K562 (cell line): ENCODE data around the gene SRL. TPM values are rescaled to one million over a fixed set of nuclear protein-coding genes. Genes with fewer than 3 reads are reported as not detected.
"Not testable (repeated sequence)": the region's sequence is repeated elsewhere in the genome, so short reads cannot be mapped to it uniquely, and the experiment has no call there.

Source experiments
- ATAC-seq: fragments of 200-7000 bp; cut with Tn5 transposase; 3 replicates; pipeline ENCODE4 v1.9.1; 2020; ENCODE audit warnings: moderate library complexity
- BruUV-seq: library from RNA; stranded (reverse); fragments of 400-500 nt; replicated peaks from 2 replicates; lab custom pipeline; 2021; lab: Mats Ljungman, UMichigan
- CTCF ChIA-PET: fragments of 300-600 bp; formaldehyde crosslinking; extraction: SDS; loops from one replicate; lab custom pipeline; 2021; ENCODE audit warnings: low intra/inter-chr PET ratio; lab: Yijun Ruan, JAX
- POLR2A ChIA-PET: fragments of 300-600, 350-650 bp; sonication (Branson Sonifier 250); formaldehyde crosslinking; extraction: SDS; loops from one replicate; lab custom pipeline; 2021; ENCODE audit warnings: antibody characterized with exemption, inconsistent platforms; lab: Yijun Ruan, JAX
- DNase-seq, 4 experiments: peaks; one replicate each; pipeline versions ENCODE4 v3.0.0 to v3.0.0-alpha.2; 2011 to 2018; ENCODE audit warnings: low spot score in 3 of 4, mixed read lengths in 3 of 4; ENCODE audit errors: extremely low read depth in 1 of 4
- FAIRE-seq: peaks from 2 replicates; lab custom pipeline; 2011; peaks lifted over from hg19 to GRCh38; lab: Jason Lieb, UNC
- H2AFZ ChIP-seq: 2 replicates; pipeline ENCODE4 v1.6.0; 2011; ENCODE audit warnings: low read depth, low read length, control low read depth, inconsistent platforms
- H3K27ac ChIP-seq: fragments of 200-600 bp; 3 replicates; pipeline ENCODE4 v1.8.0; 2011; ENCODE audit warnings: low read depth, mild to moderate bottlenecking, control low read depth, inconsistent platforms, low read length, moderate library complexity, mixed read lengths; ENCODE audit errors: extremely low read depth
- H3K27me3 ChIP-seq, 2 experiments: fragments of 300-600 bp in 1 of 2; 2 replicates in 1 of 2; 3 replicates in 1 of 2; pipeline versions ENCODE4 v1.6.0 to v1.8.0; 2011; ENCODE audit warnings: inconsistent platforms in 2 of 2, low read length in 2 of 2, mild to moderate bottlenecking in 1 of 2, mixed read lengths in 1 of 2, moderate library complexity in 1 of 2; ENCODE audit not compliant: control insufficient read depth in 2 of 2, insufficient read depth in 2 of 2
- H3K36me3 ChIP-seq: fragments of 300-600 bp; 3 replicates; pipeline ENCODE4 v1.8.0; 2011; ENCODE audit warnings: mild to moderate bottlenecking, low read length, inconsistent platforms; ENCODE audit not compliant: control insufficient read depth, insufficient read depth
- H3K4me1 ChIP-seq, 2 experiments: fragments of 200-600 bp in 1 of 2; replicated peaks in 1 of 2; 2 replicates in 1 of 2; 3 replicates in 1 of 2; pipeline versions ENCODE4 v1.5.1 to v1.8.0; 2011; ENCODE audit warnings: inconsistent platforms in 2 of 2, low read length in 2 of 2, mild to moderate bottlenecking in 1 of 2, mixed read lengths in 1 of 2, moderate library complexity in 1 of 2; ENCODE audit not compliant: control insufficient read depth in 2 of 2, insufficient read depth in 2 of 2
- H3K4me2 ChIP-seq: 2 replicates; pipeline ENCODE4 v1.6.1; 2011; ENCODE audit warnings: low read length, control low read depth, inconsistent platforms, mixed read lengths; ENCODE audit not compliant: insufficient read depth
- H3K4me3 ChIP-seq: fragments of 200-600 bp; sonication (generic), shearing (Covaris generic); 2 replicates; pipeline ENCODE4 v1.5.1; 2016; ENCODE audit warnings: control low read depth, inconsistent platforms
- H3K79me2 ChIP-seq: fragments of 200-600 bp; 3 replicates; pipeline ENCODE4 v1.8.0; 2011; ENCODE audit warnings: low read length, inconsistent platforms; ENCODE audit not compliant: control insufficient read depth, insufficient read depth
- H3K9ac ChIP-seq, 2 experiments: 2 replicates each; pipeline versions ENCODE4 v1.6.0 to v1.6.1; 2011; ENCODE audit warnings: low read depth in 2 of 2, low read length in 2 of 2, control low read depth in 1 of 2, inconsistent platforms in 1 of 2, mild to moderate bottlenecking in 1 of 2, mixed read lengths in 1 of 2; ENCODE audit not compliant: insufficient read depth in 1 of 2
- H3K9me1 ChIP-seq: one replicate; pipeline ENCODE4 v1.6.0; 2011; ENCODE audit warnings: inconsistent platforms, mild to moderate bottlenecking, low read length, moderate library complexity; ENCODE audit not compliant: control insufficient read depth, insufficient read depth
- H3K9me3 ChIP-seq: replicated peaks from 2 replicates; pipeline ENCODE4 v1.5.1; 2011; ENCODE audit warnings: low read depth, low read length, inconsistent platforms; ENCODE audit not compliant: control insufficient read depth, insufficient read depth
- H4K20me1 ChIP-seq: replicated peaks from 2 replicates; pipeline ENCODE4 v1.6.1; 2011; ENCODE audit warnings: low read length, inconsistent platforms, mixed read lengths; ENCODE audit not compliant: control insufficient read depth, insufficient read depth
- GTF2A2 ChIP-seq: IDR thresholded peaks from 2 replicates; pipeline ENCODE4 v1.6.1; 2016; ENCODE audit warnings: mild to moderate bottlenecking, missing genetic modification characterization, missing compliant biosample characterization
- RCOR1 ChIP-seq, 2 experiments: IDR thresholded peaks; 2 replicates each; pipeline ENCODE4 v1.6.1; 2012; ENCODE audit warnings: low read depth in 2 of 2, low read length in 2 of 2, borderline replicate concordance in 1 of 2, improper control_type of control experiment in 1 of 2
- SMARCA5 ChIP-seq: fragments of 450-650 bp; IDR thresholded peaks from 2 replicates; pipeline ENCODE4 v1.6.1; 2016
- SMARCE1 ChIP-seq: fragments of 450-650 bp; IDR thresholded peaks from 2 replicates; pipeline ENCODE4 v1.7.1; 2016; ENCODE audit warnings: mild to moderate bottlenecking
- ZBTB1 ChIP-seq: sonication (generic); formaldehyde crosslinking; IDR thresholded peaks from 2 replicates; pipeline ENCODE4 v1.8.1; 2023; ENCODE audit warnings: missing genetic modification reagents, low read depth, mild to moderate bottlenecking, borderline replicate concordance
- ZNF12 ChIP-seq: sonication (generic); formaldehyde crosslinking; IDR thresholded peaks from 2 replicates; pipeline ENCODE4 v1.4.0; 2020; ENCODE audit warnings: mild to moderate bottlenecking, missing genetic modification reagents
- WGBS: fragments of 100-300 bp; shearing (Covaris generic); methylation state at CpG from one replicate; pipeline ENCODE4 v1.1.6; 2016; ENCODE audit warnings: low coverage, mixed read lengths; ENCODE audit not compliant: insufficient coverage; ENCODE audit errors: missing lambda C conversion rate; 5-methylcytosine and 5-hydroxymethylcytosine counted together
- in situ Hi-C: fragments of 300-500 bp; cut with MboI; formaldehyde crosslinking; loops from 4 replicates; pipeline ENCODE4 v1.15.0; 2018; ENCODE audit warnings: inconsistent platforms, mixed read lengths
- intact Hi-C: fragments of 100-400 bp; cut with micrococcal nuclease; formaldehyde crosslinking; loops from 2 replicates; pipeline ENCODE4 v1.14.2; 2022
- polyA plus RNA-seq, 8 experiments: library from polyadenylated mRNA; depleted of rRNA in 4 of 8; stranded (reverse) in 5 of 8; unstranded in 3 of 8; fragments of >200 nt; fragmentation: Nextera tagmentation in 2 of 8; fragmentation: Illumina TruSeq in 1 of 8; extraction: Ambion mirVana in 2 of 8; extraction: Trizol in 1 of 8; gene quantifications; 2 replicates each; pipeline versions ENCODE4 v1.2.1 to v1.2.3, GENCODE V29; 2011 to 2014; ENCODE audit warnings: inconsistent platforms in 1 of 8, missing spikeins in 1 of 8
- total RNA-seq, 7 experiments: library from RNA; depleted of rRNA in 6 of 7; stranded (reverse); fragments of >200 nt in 6 of 7; fragmentation: Illumina TruSeq in 2 of 7; extraction: Trizol in 2 of 7; gene quantifications; 2 replicates each; pipeline versions ENCODE4 v1.2.1 to v1.2.3, GENCODE V29; 2011 to 2021; ENCODE audit warnings: low replicate concordance in 1 of 7
- TF ChIP-seq, protein P1 (sequence below), 3 experiments: fragments of 200-800 bp in 1 of 3; fragments of 250-450 bp in 1 of 3; fragments of 450-650 bp in 1 of 3; sonication (Bioruptor Pico) in 1 of 3; sonication (Bioruptor generic) in 1 of 3; formaldehyde crosslinking in 1 of 3; IDR thresholded peaks; 2 replicates each; pipeline versions ENCODE4 v1.6.1 to v1.8.0; 2016 to 2022; ENCODE audit warnings: mild to moderate bottlenecking in 2 of 3, missing genetic modification characterization in 2 of 3, missing compliant biosample characterization in 1 of 3, moderate library complexity in 1 of 3
- TF ChIP-seq, protein P2 (sequence below): sonication (generic); formaldehyde crosslinking; IDR thresholded peaks from 2 replicates; pipeline ENCODE4 v1.8.1; 2023; ENCODE audit warnings: mild to moderate bottlenecking, missing genetic modification reagents

The SRL gene
- total and polyA plus RNA-seq, 9 of the 15 experiments (the other 6 are each of a cell fraction or from before 2014, with no cell fraction given): 0.01 TPM; not detected in 8

DNA sequence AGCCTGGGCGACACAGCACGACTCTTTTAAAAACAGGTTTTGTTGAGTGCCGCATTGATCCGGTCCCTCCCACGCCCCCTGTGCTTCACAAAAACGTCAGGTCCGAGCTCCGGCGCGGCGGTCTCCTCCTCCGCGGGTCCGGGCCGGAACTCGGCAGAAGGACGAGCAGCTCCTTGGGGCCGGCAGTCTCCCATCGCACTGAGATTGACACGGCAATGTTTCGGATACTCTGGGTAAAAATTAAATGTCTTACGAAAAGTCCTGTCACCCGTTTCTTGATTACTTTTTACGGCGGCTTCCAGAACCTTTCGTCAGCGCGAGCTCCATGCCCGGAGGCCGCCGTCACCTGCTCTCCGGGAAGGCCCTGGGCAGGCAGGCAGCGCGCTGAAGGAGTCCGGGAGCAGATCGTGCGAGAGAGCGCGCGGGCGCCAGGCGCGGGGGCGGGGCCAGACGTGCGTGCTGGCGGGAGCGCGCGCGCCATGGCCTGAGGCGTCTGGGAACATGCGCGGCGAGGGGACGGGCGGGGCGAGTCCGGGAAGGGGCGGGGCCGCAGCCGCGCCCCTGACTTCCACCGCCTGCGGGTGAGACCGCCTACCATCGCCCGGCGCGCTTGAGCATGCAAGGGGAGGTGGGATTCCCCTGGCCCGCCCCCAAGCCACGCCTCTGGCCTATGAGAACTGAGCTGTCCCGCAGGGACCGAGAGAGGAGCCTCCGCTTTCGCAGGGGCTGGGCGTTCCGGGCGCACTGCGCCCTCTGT, 11.7 kb upstream of the SRL start (continued):
- TF ChIP-seq, protein P1, sequence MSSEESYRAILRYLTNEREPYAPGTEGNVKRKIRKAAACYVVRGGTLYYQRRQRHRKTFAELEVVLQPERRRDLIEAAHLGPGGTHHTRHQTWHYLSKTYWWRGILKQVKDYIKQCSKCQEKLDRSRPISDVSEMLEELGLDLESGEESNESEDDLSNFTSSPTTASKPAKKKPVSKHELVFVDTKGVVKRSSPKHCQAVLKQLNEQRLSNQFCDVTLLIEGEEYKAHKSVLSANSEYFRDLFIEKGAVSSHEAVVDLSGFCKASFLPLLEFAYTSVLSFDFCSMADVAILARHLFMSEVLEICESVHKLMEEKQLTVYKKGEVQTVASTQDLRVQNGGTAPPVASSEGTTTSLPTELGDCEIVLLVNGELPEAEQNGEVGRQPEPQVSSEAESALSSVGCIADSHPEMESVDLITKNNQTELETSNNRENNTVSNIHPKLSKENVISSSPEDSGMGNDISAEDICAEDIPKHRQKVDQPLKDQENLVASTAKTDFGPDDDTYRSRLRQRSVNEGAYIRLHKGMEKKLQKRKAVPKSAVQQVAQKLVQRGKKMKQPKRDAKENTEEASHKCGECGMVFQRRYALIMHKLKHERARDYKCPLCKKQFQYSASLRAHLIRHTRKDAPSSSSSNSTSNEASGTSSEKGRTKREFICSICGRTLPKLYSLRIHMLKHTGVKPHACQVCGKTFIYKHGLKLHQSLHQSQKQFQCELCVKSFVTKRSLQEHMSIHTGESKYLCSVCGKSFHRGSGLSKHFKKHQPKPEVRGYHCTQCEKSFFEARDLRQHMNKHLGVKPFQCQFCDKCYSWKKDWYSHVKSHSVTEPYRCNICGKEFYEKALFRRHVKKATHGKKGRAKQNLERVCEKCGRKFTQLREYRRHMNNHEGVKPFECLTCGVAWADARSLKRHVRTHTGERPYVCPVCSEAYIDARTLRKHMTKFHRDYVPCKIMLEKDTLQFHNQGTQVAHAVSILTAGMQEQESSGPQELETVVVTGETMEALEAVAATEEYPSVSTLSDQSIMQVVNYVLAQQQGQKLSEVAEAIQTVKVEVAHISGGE (CRISPR knock-in tag; IDR thresholded peaks at IDR 0.05): peak; percentile 37 to 84 (median 60); a peak in 3 of 6 replicates
- no peak for TF ChIP-seq GTF2A2 (tag)

DNA sequence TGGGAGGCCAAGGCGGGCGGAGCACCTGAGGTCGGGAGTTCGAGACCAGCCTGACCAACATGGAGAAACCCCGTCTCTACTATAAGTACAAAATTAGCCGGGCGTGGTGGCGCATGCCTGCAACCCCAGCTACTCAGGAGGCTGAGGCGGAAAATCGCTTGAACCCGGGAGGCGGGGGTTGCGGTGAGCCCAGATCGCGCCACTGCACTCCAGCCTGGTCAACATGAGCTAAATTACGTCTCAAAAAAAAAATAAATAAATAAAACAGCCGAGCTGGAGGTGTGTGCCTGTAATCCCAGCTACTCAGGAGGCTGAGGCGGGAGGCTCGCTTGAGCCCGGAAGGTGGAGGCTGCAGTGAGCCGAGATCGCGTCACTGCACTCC, 11.1 kb upstream of the SRL start:
- DNase-seq, FAIRE-seq, H4K20me1 ChIP-seq, BruUV-seq, H3K79me2 ChIP-seq, in situ Hi-C loops, H3K9me1 ChIP-seq, H3K27me3 ChIP-seq, ATAC-seq, H3K9me3 ChIP-seq: not testable (repeated sequence)
- H3K36me3 ChIP-seq: peaks cover 14% of the 10 kb centered on the region; the same call in 2 of the 3 replicates
- H2AFZ ChIP-seq: peak overlapping the region; percentile 81
- H3K9ac ChIP-seq: peak overlapping the region; percentile 72 to 94
- CTCF ChIA-PET: interaction anchor here (0.6 to 1.7 kb wide), 4 partner anchors 52 to 1193 kb away, joined by 5 to 10 read pairs (median 6); no protein-coding TSS in a partner anchor
- WGBS: 16% methylated on average over 21 of the region's 23 CpGs
- H3K4me3 ChIP-seq: peak overlapping the region; percentile 55
- H3K4me2 ChIP-seq: peak overlapping the region; percentile 71
- H3K27ac ChIP-seq: peak overlapping the region; percentile 81
- intact Hi-C loops: loop anchor here (5.0 kb wide), 1 partner anchor 271 kb away; no protein-coding TSS in a partner anchor
- POLR2A ChIA-PET: interaction anchor here (0.6 to 2.4 kb wide), 10 partner anchors 9 to 1222 kb away, joined by 3 to 16 read pairs (median 3); partner anchors contain the start of gene TFAP4
- peaks cover 12 to 35% of the 10 kb centered on the region in 2 experiments for H3K4me1 ChIP-seq
- TF ChIP-seq, protein P2, sequence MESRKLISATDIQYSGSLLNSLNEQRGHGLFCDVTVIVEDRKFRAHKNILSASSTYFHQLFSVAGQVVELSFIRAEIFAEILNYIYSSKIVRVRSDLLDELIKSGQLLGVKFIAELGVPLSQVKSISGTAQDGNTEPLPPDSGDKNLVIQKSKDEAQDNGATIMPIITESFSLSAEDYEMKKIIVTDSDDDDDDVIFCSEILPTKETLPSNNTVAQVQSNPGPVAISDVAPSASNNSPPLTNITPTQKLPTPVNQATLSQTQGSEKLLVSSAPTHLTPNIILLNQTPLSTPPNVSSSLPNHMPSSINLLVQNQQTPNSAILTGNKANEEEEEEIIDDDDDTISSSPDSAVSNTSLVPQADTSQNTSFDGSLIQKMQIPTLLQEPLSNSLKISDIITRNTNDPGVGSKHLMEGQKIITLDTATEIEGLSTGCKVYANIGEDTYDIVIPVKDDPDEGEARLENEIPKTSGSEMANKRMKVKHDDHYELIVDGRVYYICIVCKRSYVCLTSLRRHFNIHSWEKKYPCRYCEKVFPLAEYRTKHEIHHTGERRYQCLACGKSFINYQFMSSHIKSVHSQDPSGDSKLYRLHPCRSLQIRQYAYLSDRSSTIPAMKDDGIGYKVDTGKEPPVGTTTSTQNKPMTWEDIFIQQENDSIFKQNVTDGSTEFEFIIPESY (CRISPR knock-in tag): 0 out of 2 replicates have a peak, but pooled peaks have one; percentile 16
- TF ChIP-seq ZBTB1 (CRISPR knock-in tag) (0 out of 2 replicates have a peak, but pooled peaks have one; percentile 17), SMARCA5 (peak; percentile 93), RCOR1 (IDR thresholded peaks at IDR 0.05; ENCODE audit: borderline replicate concordance in 1 of 2, low read depth in 2 of 2, low read length in 2 of 2) (peak in 1 of 2 experiments; percentile 70; a peak in 1 of 4 replicates), ZNF12 (CRISPR knock-in tag) (0 out of 2 replicates have a peak, but pooled peaks have one; percentile 53), SMARCE1 (peak; percentile 66; the same call in 1 of the 2 replicates)
